ENCODE data around the gene SECISBP2.

GRCh38 chr9:89376286-89376685 lies 58.0 kb downstream of the SECISBP2 start:
- TF ChIP-seq POLR2A (IDR thresholded peaks at IDR 0.05), result no peak
- TF ChIP-seq, protein P1, sequence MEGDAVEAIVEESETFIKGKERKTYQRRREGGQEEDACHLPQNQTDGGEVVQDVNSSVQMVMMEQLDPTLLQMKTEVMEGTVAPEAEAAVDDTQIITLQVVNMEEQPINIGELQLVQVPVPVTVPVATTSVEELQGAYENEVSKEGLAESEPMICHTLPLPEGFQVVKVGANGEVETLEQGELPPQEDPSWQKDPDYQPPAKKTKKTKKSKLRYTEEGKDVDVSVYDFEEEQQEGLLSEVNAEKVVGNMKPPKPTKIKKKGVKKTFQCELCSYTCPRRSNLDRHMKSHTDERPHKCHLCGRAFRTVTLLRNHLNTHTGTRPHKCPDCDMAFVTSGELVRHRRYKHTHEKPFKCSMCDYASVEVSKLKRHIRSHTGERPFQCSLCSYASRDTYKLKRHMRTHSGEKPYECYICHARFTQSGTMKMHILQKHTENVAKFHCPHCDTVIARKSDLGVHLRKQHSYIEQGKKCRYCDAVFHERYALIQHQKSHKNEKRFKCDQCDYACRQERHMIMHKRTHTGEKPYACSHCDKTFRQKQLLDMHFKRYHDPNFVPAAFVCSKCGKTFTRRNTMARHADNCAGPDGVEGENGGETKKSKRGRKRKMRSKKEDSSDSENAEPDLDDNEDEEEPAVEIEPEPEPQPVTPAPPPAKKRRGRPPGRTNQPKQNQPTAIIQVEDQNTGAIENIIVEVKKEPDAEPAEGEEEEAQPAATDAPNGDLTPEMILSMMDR (IDR thresholded peaks at IDR 0.05), result no peak

Measured in Peyer's patch (tissue), 4 donors.